NCI-H446 (cell line): Measurements from ENCODE around the gene KIF17.

Experiments
- DNase-seq, 2 experiments: peaks; one replicate each; lab custom pipeline; 2025; lab: John Stamatoyannopoulos, UW

Gene KIF17

DNA sequence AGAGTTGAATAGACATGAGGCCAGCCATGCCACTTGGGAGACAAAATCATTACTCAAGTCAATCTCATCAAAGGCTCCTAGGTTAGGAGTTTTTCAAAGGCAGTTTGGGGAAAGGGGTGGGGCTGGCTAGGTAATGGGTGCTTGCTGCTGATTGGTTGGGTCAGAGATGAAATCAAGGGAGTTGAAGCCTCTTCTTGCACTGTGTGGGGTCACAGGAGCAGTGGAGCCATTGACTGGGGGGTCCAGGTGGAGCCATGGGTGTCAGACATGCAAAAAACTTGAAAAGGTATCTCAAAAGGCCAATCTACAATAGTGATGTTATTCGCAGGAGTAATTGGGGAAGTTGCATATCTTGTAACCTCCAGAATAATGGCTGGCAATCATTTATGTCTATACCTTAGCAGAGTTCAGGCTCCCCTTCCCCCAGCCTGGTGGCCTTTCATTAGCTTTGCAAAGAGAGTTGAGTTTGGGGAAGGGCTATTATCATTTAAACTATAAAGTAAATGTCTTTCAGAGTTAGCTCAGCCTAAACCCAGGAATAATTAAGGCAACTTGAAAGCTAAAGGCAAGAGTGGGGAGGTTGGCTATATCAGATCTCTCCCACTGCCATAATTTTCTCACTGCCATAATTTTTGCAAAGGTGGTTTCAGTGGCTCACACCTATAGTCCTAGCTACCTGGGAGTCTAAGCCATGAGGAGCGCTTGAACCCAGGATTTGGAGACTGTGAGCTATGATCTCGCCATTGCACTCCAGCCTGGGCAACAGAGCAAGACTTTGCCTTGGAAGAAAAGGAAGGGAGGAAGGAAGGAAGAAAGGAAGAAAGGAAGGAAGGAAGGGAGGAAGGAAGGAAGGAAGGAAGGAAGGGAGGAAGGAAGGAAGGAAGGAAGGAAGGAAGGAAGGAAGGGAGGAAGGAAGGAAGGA lies 92.4 kb downstream of the KIF17 start:
- no peak for DNase-seq

- DNase-seq = no peak
Measured at GRCh38 chr1:20624709-20625108, 93.1 kb downstream of the KIF17 start.

- no peak for DNase-seq
Measured at GRCh38 chr1:20621012-20621411, 96.8 kb downstream of the KIF17 start.

DNA sequence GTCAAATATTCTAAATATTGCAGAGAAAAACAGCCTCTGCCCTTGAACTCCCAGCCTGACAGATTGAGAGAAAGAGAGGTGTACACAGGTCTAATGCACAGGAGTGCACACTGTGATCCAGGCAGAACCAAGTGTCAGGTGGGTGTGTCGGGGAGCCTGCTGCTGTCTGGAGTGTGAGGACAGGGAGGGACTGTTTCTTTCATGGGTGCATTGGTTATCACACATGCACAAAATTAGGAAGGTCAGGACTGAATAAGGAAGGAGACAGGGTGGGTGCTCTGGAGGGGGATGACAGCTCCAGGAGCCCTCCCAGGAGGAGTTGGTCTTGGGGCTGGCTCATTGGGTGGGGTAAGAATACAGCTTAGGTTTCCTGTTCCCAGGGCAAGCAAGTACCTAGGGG lies 97.8 kb downstream of the KIF17 start:
- DNase-seq = no peak

DNA sequence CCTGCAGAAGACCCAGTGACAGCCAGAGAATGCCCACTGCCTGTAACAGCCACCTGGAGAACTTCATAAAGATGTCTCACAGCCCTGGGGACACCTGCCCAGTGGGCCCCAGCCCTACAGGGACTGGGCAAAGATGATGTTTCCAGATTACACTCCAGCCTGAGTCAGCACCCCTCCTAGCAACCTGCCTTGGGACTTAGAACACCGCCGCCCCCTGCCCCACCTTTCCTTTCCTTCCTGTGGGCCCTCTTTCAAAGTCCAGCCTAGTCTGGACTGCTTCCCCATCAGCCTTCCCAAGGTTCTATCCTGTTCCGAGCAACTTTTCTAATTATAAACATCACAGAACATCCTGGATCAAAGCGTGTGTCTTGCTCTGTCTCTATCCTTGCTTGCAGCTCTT lies 99.3 kb downstream of the KIF17 start:
- DNase-seq = no peak

GRCh38 chr1:20616847-20617487 lies 100.8 kb downstream of the KIF17 start:
- DNase-seq = no peak

- DNase-seq = peak; percentile 12 to 38
Measured at GRCh38 chr1:20615946-20616846, 101.6 kb downstream of the KIF17 start.

DNA sequence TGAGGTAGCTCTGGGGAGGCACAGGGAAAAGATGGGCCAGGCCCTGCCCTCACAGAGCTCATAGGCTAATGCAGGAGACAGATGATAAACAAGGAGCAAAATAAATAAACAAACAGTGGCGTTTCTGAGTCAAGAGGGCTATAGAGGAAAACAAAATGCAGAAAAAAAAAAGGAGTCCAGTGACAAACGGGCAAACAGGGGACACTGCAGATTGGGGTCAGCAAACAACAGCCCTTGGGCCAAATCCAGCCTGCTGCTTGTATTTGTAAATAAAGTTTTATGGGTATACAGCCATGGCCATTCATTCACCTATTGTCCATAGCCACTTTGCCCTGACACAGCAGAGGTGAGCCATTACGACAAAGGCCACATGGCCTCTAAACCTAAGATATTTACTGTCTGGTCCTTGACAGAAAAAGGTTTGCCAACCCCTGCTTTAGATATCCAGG lies 103.7 kb downstream of the KIF17 start:
- DNase-seq = no peak
